Large intestine (tissue), 3 donors: ENCODE results near the gene CCNQ. TPM values are rescaled to one million over a fixed set of nuclear protein-coding genes. Genes with fewer than 3 reads are reported as not detected.

Experiments used
- DNase-seq, 2 donors: peaks; one replicate each; pipeline versions ENCODE4 v3.0.0 to v3.0.0-alpha.2; 2013
- H3K27ac ChIP-seq: one replicate; pipeline ENCODE4 v1.5.1; 2013; ENCODE audit warnings: low read length
- H3K27me3 ChIP-seq: 2 replicates; pipeline ENCODE4 v1.6.1; 2013; ENCODE audit warnings: low read length; ENCODE audit not compliant: control insufficient read depth, insufficient read depth
- H3K36me3 ChIP-seq: 2 replicates; pipeline ENCODE4 v1.6.1; 2013; ENCODE audit warnings: low read length; ENCODE audit not compliant: control insufficient read depth, insufficient read depth
- H3K4me1 ChIP-seq: one replicate; pipeline ENCODE4 v1.6.1; 2013; ENCODE audit warnings: low read length; ENCODE audit not compliant: control insufficient read depth, insufficient read depth
- H3K4me3 ChIP-seq: one replicate; pipeline ENCODE4 v1.5.1; 2013; ENCODE audit warnings: low read length
- H3K9me3 ChIP-seq: one replicate; pipeline ENCODE4 v1.6.1; 2013; ENCODE audit warnings: mild to moderate bottlenecking, low read depth, low read length, moderate library complexity; ENCODE audit not compliant: control insufficient read depth
- WGBS: methylation state at CpG from one replicate; pipeline ENCODE4 v1.1.5; 2013; ENCODE audit warnings: low lambda C conversion rate; ENCODE audit not compliant: insufficient coverage; 5-methylcytosine and 5-hydroxymethylcytosine counted together
- polyA plus RNA-seq: library from polyadenylated mRNA; unstranded; fragments of 120-200 nt; gene quantifications from one replicate; pipeline ENCODE4 v1.2.1, GENCODE V29; 2013

CCNQ gene
- polyA plus RNA-seq, 1 donor: 15.9 TPM

DNA sequence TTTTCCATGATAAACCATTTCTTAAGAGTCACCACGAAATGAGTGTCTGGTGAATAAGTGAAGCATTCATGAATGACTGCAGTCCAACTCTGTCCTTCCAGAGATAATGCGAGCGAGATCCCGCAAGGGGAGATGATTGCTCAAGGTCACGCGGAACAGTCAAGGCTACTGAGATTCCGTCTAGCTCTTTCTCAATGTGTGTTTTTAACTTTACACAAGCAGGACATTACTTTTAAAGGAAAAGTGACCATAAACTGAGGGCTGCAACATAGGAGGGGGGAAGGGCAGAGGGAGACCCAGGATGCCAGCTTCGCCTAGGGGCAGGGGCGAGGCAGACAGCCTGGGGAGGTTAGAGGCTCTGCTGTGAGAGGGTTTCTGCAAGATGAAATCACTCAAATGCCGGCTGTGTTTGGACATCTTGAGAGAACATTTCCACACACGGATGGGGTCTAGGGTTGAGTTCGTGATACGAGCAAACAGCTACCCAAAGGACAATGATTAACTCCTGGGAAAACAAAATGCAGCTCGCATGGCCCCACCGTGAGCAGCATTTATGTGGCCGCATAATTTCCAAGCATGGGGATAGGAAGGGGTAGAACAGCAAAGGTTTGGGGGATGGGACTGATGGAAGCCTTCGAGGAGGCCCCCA, 23.8 kb upstream of the CCNQ start:
- H3K9me3 ChIP-seq: no peaks in the 10 kb centered on the region
- no peaks in the 10 kb centered on the region for H3K36me3 ChIP-seq
- no CpG with 5 or more reads among the region's 17 CpGs for WGBS
- H3K4me3 ChIP-seq: no peak overlapping the region
- DNase-seq: peak in 1 of 2 donors; percentile 70
- no peaks in the 10 kb centered on the region for H3K27me3 ChIP-seq
- peak overlapping the region; percentile 69 for H3K27ac ChIP-seq
- peaks cover 40% of the 10 kb centered on the region for H3K4me1 ChIP-seq

DNA sequence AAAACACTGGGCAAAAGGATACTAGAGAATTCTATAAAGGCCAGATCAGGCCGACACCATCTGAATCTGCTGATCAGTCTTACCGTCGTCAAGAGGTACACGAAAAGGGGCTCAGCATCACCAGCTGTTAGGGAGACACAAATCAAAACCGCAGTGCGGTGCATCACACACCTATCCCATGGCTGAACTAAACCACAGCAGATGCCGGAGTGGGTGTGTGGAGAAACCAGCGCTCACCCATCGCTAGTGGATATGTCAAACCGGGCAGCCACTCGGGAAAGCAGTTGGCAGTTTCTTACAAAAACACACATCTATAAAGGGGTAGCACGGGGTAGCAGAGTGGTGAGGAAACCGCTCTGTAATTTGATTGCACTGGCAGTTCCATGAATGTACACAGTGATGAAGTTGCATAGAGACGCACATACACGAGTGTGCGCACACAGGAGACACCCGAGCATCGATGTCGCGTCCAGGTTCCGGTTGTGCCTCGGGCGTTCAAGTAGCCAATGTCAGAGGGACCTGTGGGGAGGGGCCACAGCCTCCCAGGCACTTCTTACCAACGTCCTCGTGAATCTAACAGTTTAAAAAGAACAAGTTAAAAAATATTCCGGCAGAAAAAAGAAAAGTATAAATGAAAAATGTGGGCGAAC, 23.1 kb upstream of the CCNQ start:
- Histone ChIP-seq H3K9me3 (no peaks in the 10 kb centered on the region), H3K27me3 (no peaks in the 10 kb centered on the region), H3K4me3 (no peak overlapping the region), H3K36me3 (no peaks in the 10 kb centered on the region), H3K4me1 (peaks cover 34% of the 10 kb centered on the region), H3K27ac (peak overlapping the region; percentile 69)
- WGBS: no CpG with 5 or more reads among the region's 27 CpGs
- DNase-seq: no peak

DNA sequence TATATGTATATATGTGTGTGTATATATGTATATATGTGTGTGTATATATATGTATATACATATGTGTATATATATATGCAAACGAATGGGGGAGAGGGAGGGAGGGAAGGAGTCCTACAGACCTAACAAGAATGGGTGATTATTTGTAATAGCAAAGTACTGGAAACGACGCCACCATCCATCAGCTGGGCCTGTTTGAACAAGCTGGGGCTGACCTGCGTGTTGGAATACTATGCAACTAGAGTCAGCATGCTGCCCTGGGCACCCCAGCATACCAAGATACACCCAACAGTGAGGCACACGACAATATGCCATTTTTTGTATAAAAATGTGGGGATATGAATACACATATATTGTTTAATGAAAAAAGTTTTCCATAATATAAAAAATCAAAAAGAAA, 21.6 kb upstream of the CCNQ start:
- H3K9me3 ChIP-seq: no peaks in the 10 kb centered on the region
- H3K4me3 ChIP-seq: no peak overlapping the region
- peaks cover 23% of the 10 kb centered on the region for H3K4me1 ChIP-seq
- no peaks in the 10 kb centered on the region for H3K27me3 ChIP-seq
- H3K27ac ChIP-seq: no peak overlapping the region
- H3K36me3 ChIP-seq: no peaks in the 10 kb centered on the region
- no peak for DNase-seq
- no CpG with 5 or more reads among the region's 5 CpGs for WGBS

DNA sequence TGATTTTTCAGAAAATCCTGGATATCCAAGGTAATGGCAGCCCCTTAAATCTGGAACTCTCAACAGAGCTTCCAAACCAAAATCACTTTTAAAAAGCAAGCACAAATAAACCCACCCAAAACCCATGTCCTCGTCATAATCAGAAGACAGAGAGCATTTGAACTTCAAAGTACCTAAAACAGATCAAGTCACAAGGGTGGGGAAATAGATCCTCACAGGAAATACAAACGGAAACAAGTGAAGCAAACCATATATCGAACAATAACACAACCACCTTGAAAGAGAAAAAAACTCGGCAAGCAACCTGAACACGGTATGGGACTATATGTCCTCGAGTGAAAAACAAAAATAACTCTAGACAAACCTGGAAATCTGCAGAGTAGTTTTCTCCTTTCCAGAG, 15.9 kb upstream of the CCNQ start:
- no CpG with 5 or more reads among the region's 6 CpGs for WGBS
- H3K9me3 ChIP-seq: no peaks in the 10 kb centered on the region
- no peaks in the 10 kb centered on the region for H3K36me3 ChIP-seq
- no peak overlapping the region for H3K4me3 ChIP-seq
- DNase-seq: no peak
- no peak overlapping the region for H3K27ac ChIP-seq
- H3K4me1 ChIP-seq: peaks cover 2% of the 10 kb centered on the region
- no peaks in the 10 kb centered on the region for H3K27me3 ChIP-seq

DNA sequence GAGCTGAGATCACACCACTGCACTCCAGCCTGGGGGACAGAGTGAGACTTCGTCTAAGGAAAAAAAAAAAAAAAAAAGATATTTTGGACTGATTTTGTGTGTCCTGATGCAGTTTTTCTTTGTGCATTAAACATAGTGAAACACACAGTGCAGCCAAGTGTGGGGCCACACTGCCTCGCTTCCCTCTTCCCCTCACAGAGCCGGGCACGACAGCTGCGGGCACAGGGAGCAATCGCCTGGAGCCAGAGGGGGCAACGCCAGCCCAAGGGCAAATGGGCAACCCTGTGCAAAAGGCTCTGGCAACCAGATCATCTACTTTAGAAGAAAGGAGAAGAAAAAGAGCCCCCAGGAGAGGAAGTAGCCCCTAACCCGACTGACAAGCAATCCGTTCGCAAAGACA, 13.5 kb upstream of the CCNQ start:
- H3K36me3 ChIP-seq: no peaks in the 10 kb centered on the region
- no peaks in the 10 kb centered on the region for H3K27me3 ChIP-seq
- WGBS: no CpG with 5 or more reads among the region's 10 CpGs
- no peak for DNase-seq
- H3K9me3 ChIP-seq: peaks cover 2% of the 10 kb centered on the region
- peaks cover 2% of the 10 kb centered on the region for H3K4me1 ChIP-seq
- H3K4me3 ChIP-seq: no peak overlapping the region
- no peak overlapping the region for H3K27ac ChIP-seq

DNA sequence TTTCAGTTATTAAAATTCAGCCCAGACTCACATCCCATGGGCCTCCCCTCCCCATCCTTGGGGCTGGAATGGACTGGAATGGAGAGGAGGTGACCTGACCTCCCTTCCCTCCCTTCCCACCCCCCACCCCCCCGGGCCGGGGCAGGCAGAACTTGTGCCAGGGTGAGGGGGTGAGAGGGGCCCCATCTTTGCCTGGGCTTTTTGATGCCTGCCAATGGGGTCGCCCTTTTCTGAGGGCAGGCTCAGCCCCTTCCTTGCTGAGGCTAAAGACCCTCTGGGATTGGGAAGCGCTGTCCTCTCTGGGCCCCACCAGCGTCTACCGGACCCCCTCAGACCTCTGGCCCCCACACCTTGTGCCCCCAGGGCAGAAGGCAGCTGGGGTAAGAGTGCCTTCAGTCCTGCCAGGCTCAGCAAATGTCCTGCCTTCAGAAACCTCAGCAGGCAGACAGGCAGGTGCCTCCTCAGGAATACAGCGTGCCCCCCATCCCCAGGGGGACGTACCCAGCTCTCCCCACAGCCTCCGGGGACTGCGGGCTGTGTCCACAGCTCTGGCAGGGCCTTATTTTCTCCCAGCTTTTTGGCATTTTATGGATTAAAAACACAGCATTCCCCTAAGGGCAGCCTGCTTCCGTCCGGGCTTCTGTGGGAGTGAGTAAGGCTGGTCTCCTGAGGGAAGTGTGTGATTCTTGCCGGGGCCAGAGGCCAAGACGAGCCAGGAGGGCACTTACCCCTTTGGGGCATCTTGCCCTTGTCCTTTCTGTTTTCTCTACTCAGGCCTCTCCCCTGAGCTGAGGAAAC, 12.6 kb upstream of the CCNQ start:
- Histone ChIP-seq H3K36me3 (no peaks in the 10 kb centered on the region), H3K9me3 (peaks cover 2% of the 10 kb centered on the region), H3K27ac (no peak overlapping the region), H3K4me1 (peaks cover 2% of the 10 kb centered on the region), H3K27me3 (no peaks in the 10 kb centered on the region), H3K4me3 (no peak overlapping the region)
- WGBS: no CpG with 5 or more reads among the region's 14 CpGs
- no peak for DNase-seq

DNA sequence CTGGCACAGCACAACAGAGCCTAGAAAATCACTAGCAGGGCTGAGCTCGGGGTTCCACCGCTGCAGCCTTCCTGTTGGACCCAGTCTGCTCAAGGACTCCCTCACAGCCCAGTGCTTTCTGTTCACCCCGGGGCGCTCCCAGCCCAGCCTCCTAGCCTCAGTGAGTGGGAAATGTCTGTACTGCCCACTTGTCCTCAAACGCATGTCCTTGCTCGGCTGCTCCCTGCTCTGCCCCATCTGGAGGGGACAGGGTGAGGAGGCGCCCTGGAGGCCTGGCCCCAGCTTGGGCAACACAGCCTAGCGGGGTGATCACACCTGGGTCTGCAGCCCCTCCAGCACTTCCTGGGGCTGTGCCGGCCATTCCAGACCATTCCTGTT, 11.9 kb upstream of the CCNQ start:
- H3K36me3 ChIP-seq: no peaks in the 10 kb centered on the region
- whole genome bisulfite sequencing: no CpG with 5 or more reads among the region's 9 CpGs
- no peak for DNase-seq
- no peaks in the 10 kb centered on the region for H3K27me3 ChIP-seq
- no peak overlapping the region for H3K4me3 ChIP-seq
- H3K4me1 ChIP-seq: peaks cover 2% of the 10 kb centered on the region
- H3K9me3 ChIP-seq: peaks cover 2% of the 10 kb centered on the region
- H3K27ac ChIP-seq: no peak overlapping the region

DNA sequence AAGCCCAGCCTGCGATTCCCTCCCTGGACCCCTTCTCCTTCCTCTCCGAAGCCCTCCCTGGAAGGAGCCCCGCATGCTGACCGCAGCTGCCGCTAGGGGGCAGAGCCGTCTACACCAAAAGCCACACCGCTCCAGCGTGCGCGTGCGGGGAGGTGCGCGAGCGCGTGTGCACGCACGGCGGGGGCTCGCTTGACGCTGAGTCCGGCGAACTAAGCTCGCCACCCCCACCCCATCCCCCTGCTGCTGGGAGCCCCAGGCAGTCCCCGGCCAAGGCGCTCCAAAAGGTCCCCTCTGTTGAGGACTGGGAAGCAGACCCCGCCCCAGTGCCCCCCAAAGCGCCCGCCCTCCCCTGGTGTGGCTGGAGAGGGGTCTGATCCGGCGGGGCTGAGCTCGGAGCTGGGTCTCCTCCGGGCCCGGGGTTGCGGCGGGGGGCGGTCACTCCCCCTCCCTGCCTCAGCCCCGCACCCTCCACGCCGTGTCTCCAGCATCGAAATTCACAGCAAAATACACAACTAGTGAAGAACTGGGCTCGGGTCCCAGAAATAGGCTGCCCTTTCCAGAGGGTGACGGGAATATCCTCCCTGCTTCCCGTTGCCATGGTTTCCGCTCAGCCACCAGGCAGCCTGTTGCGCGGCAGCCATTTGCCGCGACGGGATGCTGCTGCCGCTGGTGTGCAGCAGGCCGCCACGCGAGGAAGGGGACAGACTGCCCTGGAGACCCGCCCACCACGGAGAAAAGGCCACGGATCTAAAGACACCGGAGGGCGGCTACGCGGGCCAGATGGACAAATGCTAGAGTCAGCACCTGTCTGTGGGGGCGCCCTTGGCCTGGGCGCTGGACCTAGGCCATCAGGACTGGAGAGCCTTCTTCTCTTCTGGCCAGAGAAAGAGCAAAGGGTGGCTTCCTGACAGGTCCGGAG, 11.2 kb upstream of the CCNQ start:
- Histone ChIP-seq H3K9me3 (peaks cover 2% of the 10 kb centered on the region), H3K36me3 (no peaks in the 10 kb centered on the region), H3K4me3 (peak overlapping the region; percentile 23), H3K4me1 (peaks cover 2% of the 10 kb centered on the region), H3K27me3 (no peaks in the 10 kb centered on the region), H3K27ac (no peak overlapping the region)
- WGBS: no CpG with 5 or more reads among the region's 63 CpGs
- peak; percentile 50 to 58 for DNase-seq

DNA sequence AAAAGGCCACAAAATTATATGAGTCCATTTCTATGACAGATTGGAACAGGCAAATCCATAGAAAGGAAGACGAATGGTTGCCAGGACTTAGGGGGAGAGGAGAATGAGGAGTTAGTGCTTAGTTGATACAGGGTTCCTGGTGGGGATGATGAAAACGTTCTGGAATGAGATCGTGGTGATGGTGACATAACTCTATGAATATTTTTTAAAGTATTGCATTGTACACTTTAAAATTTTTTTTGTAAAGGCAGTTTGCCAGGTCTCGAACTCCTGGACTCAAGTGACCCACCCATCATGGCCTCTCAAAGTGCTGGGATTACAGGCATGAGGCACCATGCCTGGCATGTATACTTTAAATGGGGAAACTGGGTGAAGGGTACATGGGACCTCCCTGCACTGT, 9.9 kb upstream of the CCNQ start:
- Histone ChIP-seq H3K4me1 (peaks cover 2% of the 10 kb centered on the region), H3K27ac (no peak overlapping the region), H3K9me3 (peaks cover 2% of the 10 kb centered on the region), H3K27me3 (no peaks in the 10 kb centered on the region), H3K36me3 (no peaks in the 10 kb centered on the region), H3K4me3 (no peak overlapping the region)
- WGBS: no CpG with 5 or more reads among the region's 4 CpGs
- no peak for DNase-seq

DNA sequence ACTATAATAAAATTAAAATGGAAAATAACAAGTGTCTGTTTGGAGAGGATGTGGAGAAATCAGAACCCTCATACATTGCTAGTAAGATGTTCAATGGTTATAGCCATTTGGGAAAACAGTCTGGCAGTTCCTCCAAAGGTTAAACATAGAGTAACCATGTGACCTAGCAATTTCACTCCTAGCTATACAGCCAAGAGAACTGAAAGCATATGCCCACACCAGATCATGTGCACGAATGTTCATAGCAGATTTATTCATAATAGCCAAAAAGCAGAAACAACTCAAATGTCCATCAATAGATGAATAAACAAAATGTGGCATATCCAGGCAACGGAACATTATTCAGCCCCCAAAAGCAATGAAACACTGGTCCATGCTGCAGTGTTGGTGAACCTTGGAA, 9.4 kb upstream of the CCNQ start:
- WGBS: no CpG with 5 or more reads among the region's 2 CpGs
- Histone ChIP-seq H3K9me3 (peaks cover 2% of the 10 kb centered on the region), H3K4me1 (peaks cover 2% of the 10 kb centered on the region), H3K27me3 (no peaks in the 10 kb centered on the region), H3K27ac (no peak overlapping the region), H3K4me3 (no peak overlapping the region), H3K36me3 (no peaks in the 10 kb centered on the region)
- no peak for DNase-seq
